Activated CD4-positive, CD25-positive, alpha-beta regulatory T cell treated with anti-CD3 and anti-CD28 coated beads, Interleukin-2, amount 50 U/mL, for 24 hours (primary cell): ENCODE data around the gene LYPD6B.

Source experiments
- ATAC-seq, 2 donors: fragments of 150-1000 bp; cut with Tn5 transposase; one replicate each; pipeline ENCODE4 v1.10.0; 2021; ENCODE audit warnings: mild to moderate bottlenecking in 1 of 2, moderate library complexity in 1 of 2

The LYPD6B gene

DNA sequence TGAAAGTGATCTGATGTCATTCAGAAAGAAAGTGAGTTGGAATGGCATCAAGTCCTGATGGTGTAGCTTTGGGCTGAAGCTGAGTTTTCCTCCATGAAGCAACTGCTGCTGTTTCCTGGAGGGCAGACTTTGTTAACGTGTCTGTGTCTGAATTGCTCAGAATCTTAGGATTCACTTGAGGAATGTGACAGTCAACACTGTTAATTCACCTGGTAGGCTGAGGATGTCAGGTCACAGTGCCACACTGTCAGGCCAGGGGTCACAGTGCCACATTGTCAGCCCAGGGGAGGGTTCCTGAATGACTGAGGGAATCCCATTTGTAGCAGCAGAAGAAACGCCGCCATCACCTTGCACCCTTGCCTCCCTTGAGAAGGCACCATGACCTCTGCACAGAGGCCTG, 39.4 kb downstream of the LYPD6B start:
- no peak for ATAC-seq

DNA sequence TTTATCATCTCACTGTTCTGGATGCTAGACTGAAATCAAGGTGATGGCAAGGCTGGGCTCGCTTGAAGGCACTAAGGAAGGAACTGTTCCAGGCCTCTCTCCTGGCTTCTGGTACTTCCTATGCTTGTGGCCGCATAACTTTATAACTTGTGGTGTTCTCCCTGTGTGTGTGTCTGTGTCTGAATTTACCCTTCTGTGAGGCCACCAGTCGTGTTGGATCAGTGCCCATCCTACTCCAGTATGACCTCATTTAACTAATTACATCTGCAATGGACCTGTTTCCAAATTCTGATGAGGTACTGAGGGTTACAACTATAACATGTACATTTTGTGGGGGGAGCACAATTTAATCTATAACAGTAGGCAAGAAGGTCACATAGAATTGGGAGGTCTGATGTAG, 41.6 kb downstream of the LYPD6B start:
- ATAC-seq: no peak

DNA sequence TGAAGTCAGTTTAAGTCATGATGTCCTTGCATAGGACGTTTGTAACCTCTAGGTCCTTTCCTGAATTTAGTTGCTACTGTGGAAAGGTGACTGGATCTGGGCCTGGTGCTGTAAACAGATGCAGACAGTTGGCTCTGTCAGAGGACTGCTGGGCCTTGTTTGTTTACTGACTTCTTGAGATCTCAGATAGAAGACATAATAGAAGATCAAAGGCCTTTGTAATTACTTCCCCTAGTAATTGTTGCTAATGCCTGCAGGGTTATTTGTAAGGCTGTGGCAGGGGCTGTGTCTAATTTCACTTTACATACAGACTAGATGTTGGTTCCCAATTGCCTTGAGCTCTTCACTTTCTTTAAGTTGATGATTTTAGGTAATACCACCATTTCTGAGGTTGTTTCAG, 42.5 kb downstream of the LYPD6B start:
- no peak for ATAC-seq

DNA sequence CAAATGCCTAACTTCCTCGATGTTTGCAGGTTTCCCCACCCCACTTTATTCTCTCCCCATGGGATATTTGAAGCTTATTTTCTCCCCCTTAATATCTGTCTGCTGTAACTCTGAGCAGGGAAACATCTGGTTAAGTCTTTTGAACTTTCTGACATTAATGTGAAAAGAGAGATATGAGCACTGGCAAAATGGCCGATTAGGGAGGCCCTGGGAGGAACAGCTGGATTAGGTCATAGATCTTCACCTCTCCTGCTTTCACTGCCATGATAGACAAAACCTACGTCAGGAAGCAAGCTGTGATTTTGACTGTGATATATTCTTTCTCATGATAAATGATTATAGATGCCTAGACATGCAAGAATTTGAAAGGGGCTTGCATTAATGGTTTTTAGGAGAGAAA, 43.6 kb downstream of the LYPD6B start:
- no peak for ATAC-seq

DNA sequence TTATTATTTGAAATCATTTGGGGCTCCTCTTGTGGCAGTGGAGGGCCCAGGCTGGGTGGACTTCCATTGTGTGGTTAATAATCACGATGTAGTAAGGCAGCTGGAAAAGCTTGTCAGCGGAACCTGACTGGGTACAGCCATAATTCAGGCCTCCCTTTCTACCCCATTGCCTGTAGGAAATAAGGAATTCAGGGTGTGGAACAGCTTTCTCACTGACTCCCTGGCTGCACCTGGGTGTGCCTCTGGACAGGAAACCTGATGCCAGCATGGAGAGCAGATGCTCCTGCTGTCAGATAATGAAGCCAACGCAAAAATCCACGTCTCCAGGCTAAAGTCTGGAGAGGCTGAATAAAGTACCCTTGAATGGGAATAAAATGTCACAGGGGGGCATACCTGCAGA, 44.2 kb downstream of the LYPD6B start:
- no peak for ATAC-seq

DNA sequence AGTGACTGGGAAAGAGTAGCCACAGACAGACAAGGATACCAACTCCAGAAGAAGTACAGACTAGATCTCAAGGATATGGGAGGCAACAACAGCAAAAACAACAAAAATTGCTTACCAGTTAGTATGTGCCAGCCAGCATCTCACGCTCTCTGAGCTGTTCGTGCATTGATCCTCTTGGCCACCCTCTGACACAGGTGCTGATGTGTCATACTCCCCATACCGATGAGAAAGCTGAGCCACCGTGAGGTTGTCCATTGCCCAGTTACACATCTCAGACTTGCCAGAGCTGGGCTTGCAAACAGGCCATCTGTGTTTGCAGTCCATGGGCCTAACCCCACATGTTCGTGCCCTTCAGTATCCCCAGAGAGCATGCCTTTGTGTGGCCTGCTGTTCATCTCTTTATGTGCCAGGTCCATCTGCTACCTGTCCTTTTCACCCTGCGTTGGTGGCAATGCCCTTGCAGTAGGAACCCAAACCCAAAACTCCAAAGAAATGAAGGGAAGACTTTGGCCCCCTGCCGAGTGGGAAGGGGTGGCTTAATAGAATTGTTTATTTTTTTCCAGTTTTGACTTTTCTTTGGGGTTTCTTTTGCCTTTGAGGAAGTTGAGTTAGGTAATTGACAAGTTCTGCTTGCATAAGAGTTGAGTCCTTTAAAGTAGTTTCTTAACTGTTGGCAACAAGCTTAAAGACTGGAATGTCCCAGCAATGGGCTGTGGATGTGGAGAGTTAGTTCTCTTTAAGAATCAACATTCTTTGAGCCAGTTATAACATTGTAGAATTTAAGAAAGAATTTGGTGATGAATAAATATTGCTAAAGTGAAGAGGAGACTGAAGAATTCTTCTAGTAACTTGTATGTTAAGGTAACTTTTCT, 46.7 kb downstream of the LYPD6B start:
- no peak for ATAC-seq

DNA sequence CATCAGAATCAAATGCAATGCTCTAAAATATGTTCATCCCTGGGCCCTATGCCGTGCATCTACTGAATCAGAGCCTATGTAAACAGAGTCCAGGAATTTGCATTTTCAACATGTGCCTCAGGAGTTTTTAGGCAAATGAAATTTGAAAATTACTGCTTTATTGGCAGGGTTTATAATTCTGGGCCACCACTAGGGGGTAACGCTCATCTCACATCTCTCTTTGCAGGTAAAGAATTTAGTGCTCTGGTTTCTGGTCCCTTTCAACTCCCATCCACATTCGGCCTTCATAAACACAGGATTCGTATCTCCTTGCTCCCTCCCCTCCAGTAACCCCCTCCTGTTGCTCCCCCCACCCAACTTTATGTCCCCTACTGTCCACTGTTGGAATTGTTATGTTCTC, 49.3 kb downstream of the LYPD6B start:
- ATAC-seq: no peak

DNA sequence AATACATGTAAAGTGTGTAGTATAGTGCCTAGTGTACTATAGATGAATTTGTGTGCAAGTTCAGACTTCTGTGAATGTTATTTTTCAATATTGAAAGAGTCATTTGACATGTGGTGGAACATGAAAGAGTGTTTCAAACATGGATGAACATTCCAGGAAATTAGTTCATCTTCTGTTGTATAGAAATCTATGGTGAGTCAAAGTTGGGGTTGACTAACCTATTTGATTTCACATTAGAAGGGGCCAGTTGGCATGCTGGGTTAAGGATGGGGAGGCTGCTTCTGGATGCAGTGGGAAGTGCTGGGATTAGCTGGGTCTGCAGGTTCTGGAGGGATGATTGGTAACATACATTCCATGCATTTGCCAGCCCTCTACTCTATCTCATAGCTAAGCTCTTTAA, 50.6 kb downstream of the LYPD6B start:
- no peak for ATAC-seq

DNA sequence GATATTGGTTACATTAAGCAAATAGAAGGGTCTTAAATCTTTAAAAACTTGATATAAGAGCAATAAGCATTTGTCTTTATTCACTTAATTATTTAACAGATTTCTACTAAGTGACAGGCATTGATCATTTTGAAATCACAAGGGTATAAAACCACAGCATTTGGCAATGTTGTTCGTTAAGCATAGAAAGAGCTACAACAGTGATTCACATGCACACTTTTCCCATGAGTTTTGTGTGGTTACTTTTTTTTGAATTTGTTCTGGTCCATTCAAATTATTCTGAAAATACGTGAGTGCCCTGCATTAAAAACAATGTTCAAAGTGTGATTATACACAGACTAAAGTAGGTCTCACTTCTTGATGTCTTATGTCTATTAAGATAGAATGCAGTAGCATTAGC, 52.2 kb downstream of the LYPD6B start:
- no peak for ATAC-seq

DNA sequence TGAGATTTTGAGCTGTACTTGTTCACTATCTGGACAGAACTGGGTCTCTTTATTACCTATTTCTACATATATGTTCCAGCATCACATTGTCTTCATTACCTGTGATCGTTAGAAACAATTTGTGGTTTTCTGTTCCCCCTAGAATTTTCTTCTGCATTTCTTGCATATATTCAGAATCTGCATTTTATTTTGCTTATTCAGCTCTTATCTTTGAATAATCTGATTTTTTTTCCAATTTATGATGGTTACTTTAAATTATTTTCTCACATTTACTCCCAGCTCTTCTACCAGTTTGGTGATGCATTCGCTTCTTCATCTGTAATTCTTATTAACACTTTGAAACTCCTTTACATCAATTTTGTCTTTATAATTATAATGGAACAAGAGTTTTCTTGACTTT, 55.1 kb downstream of the LYPD6B start:
- no peak for ATAC-seq

DNA sequence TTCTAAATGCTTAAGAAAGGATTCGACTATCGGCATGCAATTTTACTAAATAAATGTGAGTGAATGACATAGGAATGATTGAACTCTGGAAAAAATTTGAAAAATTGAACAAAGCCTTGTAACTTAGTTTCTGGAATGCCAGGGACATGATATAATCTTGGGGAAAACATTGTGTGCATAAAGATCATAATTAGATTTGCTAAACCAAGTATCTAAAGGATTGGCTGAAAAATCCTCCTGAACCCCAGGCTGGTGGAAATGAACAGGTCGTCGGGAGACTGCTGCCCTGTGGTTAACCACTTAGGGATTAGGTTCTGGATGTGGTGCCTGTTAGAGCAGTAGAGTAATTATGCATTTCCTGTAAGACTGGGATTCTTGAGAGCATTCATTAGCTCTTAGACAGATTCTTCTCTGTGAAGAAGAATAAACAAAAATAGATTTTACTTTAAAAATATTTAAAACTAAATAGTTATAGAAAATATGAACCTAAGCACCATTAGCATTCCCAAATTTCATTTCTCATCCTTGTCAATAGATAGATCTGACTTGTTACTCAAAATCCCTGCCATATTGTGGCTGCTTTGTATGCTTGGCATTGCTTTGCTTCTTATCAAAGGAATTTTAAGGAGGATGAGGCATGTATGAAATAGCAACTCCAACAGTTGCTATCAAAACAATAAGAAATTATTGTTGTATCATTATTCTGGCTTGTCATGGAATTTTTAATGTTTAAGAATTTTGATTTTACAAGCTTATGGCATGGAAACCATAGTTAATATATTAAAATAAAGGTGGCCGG, 55.9 kb downstream of the LYPD6B start:
- no peak for ATAC-seq

DNA sequence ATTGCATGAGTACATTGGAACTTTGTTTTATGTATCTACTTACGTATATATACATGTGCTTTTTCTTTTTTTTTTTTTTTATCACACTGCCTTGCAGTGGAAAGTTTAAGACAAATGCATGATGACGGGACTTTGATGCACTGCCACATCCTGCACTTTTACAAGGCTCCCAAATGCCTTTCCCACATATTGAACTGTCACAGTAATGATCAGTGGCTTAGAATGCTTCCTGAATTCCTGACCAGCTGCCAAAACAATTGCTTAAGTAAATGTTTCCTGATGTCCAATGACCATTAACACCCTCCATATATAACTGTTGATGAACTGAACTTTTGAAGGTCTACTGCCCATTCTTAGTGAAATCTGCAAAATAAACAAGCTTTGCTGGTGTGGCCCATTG, 60.2 kb downstream of the LYPD6B start:
- no peak for ATAC-seq

DNA sequence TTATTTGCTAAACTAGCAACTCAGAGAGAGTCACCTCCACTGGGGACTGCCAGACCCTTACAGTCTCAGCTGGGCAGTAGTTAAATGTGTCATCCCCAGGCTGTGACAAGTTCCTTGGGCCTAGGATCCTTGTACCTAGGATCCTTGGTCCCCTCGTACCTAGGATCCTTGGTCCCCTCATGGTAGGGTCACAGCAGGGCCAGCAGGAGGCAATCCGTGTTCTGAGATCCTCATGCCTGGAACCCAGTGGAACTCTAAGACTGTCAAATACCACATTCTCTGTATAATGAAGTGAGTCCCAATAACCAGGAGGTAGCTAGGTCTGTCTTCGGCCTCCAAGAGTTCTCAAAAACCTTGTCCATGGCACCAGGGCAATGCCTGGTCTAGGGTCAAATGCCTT, 60.8 kb downstream of the LYPD6B start:
- no peak for ATAC-seq

DNA sequence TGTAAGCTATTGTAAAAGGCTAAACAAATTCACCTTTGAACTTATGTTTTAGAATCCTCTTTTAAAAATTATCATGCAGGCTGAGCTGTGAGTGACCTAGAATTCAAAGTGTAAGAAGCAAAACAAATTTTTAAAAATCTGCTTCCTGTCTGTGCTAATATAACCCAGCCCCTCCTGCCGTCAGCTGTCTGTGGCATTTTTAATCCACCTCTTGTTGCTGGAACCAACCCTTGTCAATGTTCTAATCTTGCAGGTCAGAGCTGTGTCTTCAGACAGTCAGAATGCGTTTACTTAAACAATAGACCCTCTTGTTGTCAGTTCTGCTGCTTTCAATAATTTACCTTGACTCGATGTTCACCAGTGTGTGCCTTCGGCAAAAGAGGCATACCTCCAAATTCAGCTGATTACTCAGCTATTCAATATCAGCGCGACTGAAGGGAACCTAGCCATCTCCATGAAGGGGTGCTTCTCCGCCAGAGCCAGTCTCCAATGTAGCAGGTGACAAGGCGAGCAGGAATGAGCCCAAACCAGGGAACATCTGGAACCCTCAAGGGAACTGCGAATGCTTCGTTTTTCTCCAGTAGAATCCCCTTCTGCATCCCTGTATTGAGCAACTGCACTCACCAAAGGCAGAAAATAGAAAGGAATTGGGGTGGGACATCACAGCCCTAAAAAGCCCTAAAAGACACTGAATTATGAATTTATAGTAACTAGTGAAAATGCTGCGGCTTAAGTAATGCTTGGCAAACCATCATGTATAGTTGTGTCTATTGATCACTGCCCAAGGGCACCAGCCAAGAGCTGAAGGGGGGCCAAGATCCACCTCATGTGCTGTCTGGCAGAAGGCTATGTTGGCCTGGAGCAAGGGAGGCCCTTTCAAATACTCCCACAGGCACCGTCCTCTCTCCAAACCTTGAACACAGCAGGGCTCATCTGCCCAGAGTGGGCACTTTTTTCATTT, 62.5 kb downstream of the LYPD6B start:
- no peak for ATAC-seq

DNA sequence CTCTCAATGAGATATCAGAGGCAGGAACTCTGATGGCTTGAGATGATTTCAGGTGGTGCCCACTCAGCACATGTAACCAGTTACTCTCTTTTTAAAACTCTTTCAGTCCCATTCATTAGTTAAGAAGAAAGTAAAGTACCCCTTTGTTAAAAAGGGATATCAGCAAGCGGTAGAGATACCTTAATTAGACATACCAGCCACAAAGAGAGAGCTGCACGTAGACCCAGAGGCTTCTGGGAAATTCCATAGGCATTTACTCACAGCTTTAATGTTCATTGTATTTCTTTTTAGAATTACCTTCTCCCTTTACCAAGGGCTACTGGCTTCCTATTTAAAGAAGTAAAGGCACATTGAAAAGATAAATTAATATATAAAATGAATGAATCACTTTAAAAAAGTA, 63.3 kb downstream of the LYPD6B start:
- no peak for ATAC-seq

DNA sequence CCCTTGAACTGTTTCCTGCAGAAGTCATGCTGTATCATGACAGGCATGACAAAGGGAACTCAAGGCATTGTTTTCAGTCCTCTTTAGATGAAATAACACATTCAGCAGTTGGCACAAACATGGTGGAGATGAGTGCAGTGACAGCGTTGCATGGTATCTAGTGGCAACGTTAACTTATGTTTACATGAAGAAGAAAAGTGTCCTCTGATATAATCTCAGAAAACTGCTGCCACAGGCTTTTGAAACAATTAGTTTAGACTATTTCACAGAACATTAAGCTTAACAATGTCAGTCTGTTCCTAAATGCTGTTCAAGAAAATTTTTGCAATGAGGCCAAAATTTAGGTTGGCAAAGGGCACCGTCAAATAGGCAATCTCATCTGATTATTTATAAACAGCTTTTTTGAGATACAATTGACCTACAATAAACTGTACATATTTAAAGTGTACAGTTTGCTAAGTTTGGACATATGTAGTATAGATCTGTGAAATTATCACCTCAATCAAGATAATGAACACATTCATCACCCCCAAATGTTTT, 64.7 kb downstream of the LYPD6B start:
- ATAC-seq: no peak

DNA sequence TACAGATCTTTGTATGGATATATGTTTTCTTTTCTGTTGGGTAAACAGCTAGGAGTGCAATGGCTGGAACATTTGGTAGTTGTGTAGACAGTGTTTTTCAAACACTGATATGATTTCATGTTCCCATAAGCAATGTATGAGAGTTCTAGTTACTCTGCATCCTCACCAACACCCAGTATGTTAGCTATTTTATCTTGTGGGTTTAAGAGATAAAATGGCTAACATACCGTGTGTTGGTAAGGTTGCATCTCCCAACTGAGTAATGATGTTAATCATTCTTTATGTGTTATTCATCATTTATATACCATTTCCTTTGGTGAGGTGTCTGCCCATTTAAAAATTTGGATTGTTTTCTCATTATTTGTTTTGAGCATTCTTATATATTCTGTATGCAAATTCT, 65.7 kb downstream of the LYPD6B start:
- no peak for ATAC-seq

DNA sequence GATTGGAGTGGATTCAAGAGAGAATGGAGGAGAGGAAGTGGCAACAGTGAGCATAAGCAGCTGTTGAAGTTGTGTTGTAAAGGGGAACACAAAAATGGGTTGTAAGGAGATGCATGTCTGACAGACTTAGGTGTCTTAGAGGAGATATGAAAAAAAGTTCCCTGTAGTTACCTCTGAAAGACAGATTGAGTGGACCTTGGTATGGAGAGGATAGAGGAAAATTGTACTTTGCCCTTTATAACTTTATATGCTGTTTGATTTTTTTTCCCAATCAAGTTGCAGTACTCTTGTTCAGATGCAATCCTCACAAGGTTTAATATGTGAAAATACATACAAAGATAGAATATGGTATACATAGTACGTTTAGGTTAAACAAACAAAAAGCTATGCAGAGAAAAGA, 73.6 kb downstream of the LYPD6B start:
- ATAC-seq: no peak

DNA sequence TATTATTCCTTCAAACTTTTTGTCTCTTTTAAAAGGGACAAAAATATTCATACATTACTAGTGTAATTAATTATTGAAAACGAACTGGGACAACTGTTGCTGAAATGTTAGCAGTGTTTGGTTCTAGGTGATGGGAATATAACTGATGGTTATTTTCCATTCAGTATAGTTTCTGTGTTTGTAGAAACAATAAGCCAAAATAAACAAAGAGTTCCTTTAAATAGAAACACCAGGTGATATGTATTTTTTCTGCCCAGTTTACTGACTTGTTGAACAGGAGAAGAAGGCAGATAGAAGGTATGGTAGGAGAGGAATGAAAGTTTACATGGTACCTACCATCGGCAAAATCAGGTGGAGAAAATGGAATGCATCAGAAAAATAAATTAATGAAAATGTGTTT, 74.2 kb downstream of the LYPD6B start:
- no peak for ATAC-seq

DNA sequence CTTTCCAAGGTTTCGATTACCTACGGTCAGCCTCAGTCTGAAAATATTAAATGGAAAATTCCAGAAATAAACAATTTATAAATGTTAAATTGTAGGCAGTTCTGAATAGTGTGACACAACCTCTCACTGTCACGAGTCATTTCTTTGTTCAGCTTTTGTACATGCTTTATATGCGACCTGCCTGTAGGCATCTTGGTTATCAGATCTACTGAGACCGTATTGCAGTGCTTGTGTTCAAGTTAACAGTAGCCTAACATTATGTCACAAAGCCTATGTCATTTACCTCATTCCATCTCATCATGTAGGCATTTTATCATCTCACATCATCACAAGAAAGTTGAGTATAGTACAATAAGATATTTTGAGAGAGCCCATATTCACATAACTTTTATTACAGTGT, 77.3 kb downstream of the LYPD6B start:
- no peak for ATAC-seq

DNA sequence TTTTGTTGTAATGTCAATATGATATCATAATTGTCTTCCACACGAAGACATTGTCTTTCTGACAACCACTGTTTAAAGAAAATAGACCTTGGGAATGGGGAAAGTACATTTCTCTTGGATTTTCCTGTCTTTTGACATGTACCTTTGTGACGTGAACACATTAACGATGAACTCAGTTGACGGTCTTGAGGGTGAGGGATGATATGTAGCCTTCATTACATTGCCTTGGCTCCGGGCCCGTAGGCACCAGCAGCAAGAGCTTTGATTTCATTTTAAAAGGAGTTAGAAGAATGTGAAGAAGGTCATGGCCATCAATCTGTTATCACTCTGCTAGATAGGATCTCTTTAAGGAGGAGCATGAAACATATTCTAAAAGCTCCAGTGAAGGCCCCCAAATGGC, 80.9 kb downstream of the LYPD6B start:
- ATAC-seq: no peak

DNA sequence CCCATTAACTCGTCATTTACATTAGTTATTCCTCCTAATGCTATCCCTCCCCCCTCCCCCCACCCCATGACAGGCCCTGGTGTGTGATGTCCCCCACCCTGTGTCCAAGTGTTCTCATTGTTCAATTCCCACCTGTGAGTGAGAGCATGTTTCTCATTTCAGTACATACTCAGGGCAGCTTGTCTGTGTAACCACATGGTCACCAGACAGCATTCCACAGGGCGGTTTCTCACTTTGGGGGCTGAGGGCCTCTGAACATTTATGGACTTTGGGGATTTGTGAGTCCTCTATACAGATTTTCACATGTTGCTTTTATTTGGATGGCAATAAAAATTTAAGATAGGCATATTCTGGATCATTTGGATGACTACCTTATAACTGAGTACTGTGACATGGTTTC, 84.0 kb downstream of the LYPD6B start:
- ATAC-seq: no peak
